Measurements from ENCODE around the gene KATNB1.

DNA sequence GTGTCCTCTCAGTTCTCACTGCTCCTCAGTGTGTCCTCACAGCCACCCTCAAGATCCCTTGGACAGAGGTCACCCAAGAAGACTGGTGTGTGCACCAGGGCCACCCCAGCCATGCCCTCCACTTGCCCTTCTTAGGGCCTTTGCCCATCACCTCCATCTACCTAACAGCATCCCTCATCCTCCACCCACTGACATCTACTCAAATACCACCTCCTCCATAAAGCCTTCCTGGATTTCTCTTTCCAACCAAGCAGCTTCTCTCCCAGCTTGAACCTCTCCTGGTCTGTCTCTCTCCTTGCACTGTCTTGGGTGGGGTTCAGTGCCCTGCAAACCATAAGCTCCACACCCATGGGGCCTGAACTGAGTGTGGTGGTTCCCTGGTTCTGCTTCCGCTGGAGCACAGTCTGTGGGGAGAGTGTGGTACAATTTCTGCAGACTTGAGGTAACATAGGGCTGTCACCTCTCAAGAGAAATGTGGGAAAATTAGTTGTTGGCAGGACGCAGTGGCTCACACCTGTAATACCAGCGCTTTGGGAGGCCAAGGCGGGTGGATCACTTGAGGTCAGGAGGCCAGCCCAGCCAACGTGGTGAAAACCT is 14.4 kb downstream of the KATNB1 start:
- TF ChIP-seq BHLHE40 (IDR thresholded peaks at IDR 0.05; ENCODE audit: borderline replicate concordance) (no peak), SP1 (IDR thresholded peaks at IDR 0.05) (no peak)

Measured in HEK293T (cell line).